Skeletal muscle cell (primary cell): ENCODE data around the gene RPP40.
"Not testable (repeated sequence)": the region's sequence is repeated elsewhere in the genome, so short reads cannot be mapped to it uniquely, and the experiment has no call there.

Source experiments
- DNase-seq: peaks from one replicate; pipeline ENCODE4 v3.0.0-alpha.2; 2010; ENCODE audit warnings: low read depth
- H3K4me3 ChIP-seq: 2 replicates; pipeline ENCODE4 v1.5.1; 2011; ENCODE audit warnings: low read depth, mild to moderate bottlenecking, control low read depth, low read length, moderate library complexity

RPP40 gene

GRCh38 chr6:5003604-5004372, at the start of gene RPP40:
RPP40 (minus strand) TSS chr6:5004037; CDS start chr6:5004002, 35 bp downstream.
- DNase-seq = peak; percentile 90
- peak within 1 kb of the TSS; percentile 62 for H3K4me3 ChIP-seq

GRCh38 chr6:5053038-5053437, 49.2 kb upstream of the RPP40 start:
- no peak for DNase-seq
- no peak overlapping the region for H3K4me3 ChIP-seq

GRCh38 chr6:5051394-5051793, 47.6 kb upstream of the RPP40 start:
- H3K4me3 ChIP-seq = no peak overlapping the region
- DNase-seq = no peak

GRCh38 chr6:5050009-5050408, 46.2 kb upstream of the RPP40 start:
- no peak overlapping the region for H3K4me3 ChIP-seq
- DNase-seq = no peak

GRCh38 chr6:5046430-5046829, 42.6 kb upstream of the RPP40 start:
- no peak overlapping the region for H3K4me3 ChIP-seq
- DNase-seq = no peak

GRCh38 chr6:5045416-5045815, 41.6 kb upstream of the RPP40 start:
- no peak for DNase-seq
- H3K4me3 ChIP-seq = no peak overlapping the region

- no peak overlapping the region for H3K4me3 ChIP-seq
- no peak for DNase-seq
These were observed 41.0 kb upstream of the RPP40 start for GRCh38 chr6:5044866-5045265.

- no peak for DNase-seq
These were observed 38.6 kb upstream of the RPP40 start for GRCh38 chr6:5042436-5042835.

GRCh38 chr6:5041955-5042354, 38.1 kb upstream of the RPP40 start:
- DNase-seq = no peak
- H3K4me3 ChIP-seq = no peak overlapping the region

More at GRCh38 chr6:5042436-5042835, 38.6 kb upstream of the RPP40 start:
- no peak overlapping the region for H3K4me3 ChIP-seq

GRCh38 chr6:5036269-5036668, 32.4 kb upstream of the RPP40 start:
- DNase-seq = no peak
- H3K4me3 ChIP-seq = no peak overlapping the region

GRCh38 chr6:5034736-5035135, 30.9 kb upstream of the RPP40 start:
- DNase-seq = no peak

GRCh38 chr6:5034328-5034727, 30.5 kb upstream of the RPP40 start:
- no peak for DNase-seq
- H3K4me3 ChIP-seq = no peak overlapping the region

More at GRCh38 chr6:5034736-5035135, 30.9 kb upstream of the RPP40 start:
- H3K4me3 ChIP-seq = no peak overlapping the region

GRCh38 chr6:5033214-5033904, 29.5 kb upstream of the RPP40 start:
- not testable (repeated sequence) for DNase-seq, H3K4me3 ChIP-seq

- H3K4me3 ChIP-seq, DNase-seq: not testable (repeated sequence)
These were observed 28.9 kb upstream of the RPP40 start for GRCh38 chr6:5032706-5033105.

GRCh38 chr6:5031150-5031549, 27.3 kb upstream of the RPP40 start:
- H3K4me3 ChIP-seq = no peak overlapping the region
- no peak for DNase-seq

- H3K4me3 ChIP-seq = no peak overlapping the region
- no peak for DNase-seq
These were observed 26.8 kb upstream of the RPP40 start for GRCh38 chr6:5030596-5031136.

GRCh38 chr6:5029609-5030008, 25.8 kb upstream of the RPP40 start:
- no peak for DNase-seq
- no peak overlapping the region for H3K4me3 ChIP-seq

- H3K4me3 ChIP-seq = no peak overlapping the region
- no peak for DNase-seq
These were observed 25.1 kb upstream of the RPP40 start for GRCh38 chr6:5028921-5029320.

- H3K4me3 ChIP-seq = no peak overlapping the region
- no peak for DNase-seq
These were observed 24.5 kb upstream of the RPP40 start for GRCh38 chr6:5028301-5028700.

GRCh38 chr6:5025911-5026819, 22.3 kb upstream of the RPP40 start:
- DNase-seq = no peak
- H3K4me3 ChIP-seq = peak overlapping the region; percentile 49
